OCI-LY1 (cell line): ENCODE data around the gene GLIS1.

Experiments used
- CTCF ChIP-seq: fragments of 200-600 bp; sonication (generic), shearing (Covaris generic); IDR thresholded peaks from 2 replicates; pipeline ENCODE4 v1.5.1; 2017; ENCODE audit warnings: mild to moderate bottlenecking, antibody characterized with exemption, low read length, moderate library complexity, mixed read lengths
- EZH2 ChIP-seq: fragments of 200-600 bp; sonication (generic), shearing (Covaris generic); IDR thresholded peaks from 2 replicates; pipeline ENCODE4 v1.8.0; 2017; ENCODE audit warnings: borderline replicate concordance, mixed run types, mild to moderate bottlenecking, antibody characterized with exemption, low read length, moderate library complexity, mixed read lengths

DNA sequence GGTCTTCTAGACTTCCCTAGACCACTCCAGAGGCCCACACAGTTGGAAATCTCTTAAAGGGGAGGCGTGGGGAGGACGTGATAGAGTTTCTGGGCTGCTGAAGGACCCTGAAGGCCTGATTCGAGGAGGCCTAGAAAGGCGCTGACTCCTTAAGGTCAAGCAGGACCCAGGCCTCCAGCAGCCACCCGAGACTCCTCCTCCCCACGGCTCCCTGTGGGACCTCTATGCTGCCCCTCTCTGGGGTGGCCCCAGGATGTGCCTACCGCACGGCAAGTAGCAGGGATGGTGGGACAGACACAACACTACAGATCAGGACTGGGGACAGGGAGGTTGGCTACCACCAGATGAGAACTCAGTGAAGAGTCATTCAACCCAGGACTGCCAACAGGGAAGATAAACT is 77.5 kb downstream of the GLIS1 start:
- TF ChIP-seq CTCF, result no peak
- TF ChIP-seq EZH2, result no peak
